HepG2 (cell line): ENCODE results near the gene RIN3. TPM values are rescaled to one million over a fixed set of nuclear protein-coding genes. Genes with fewer than 3 reads are reported as not detected.

Experiments used
- ATAC-seq: fragments of 200-7000 bp; cut with Tn5 transposase; 3 replicates; pipeline ENCODE4 v1.9.1; 2020; ENCODE audit warnings: mild to moderate bottlenecking, moderate library complexity
- BruUV-seq: library from RNA; stranded (reverse); fragments of 400-500 nt; replicated peaks from 2 replicates; lab custom pipeline; 2021; lab: Mats Ljungman, UMichigan
- CTCF ChIA-PET: fragments of 300-600 bp; formaldehyde crosslinking; extraction: SDS; loops from one replicate; lab custom pipeline; 2021; ENCODE audit warnings: low total read pairs, inconsistent platforms, low intra/inter-chr PET ratio; lab: Yijun Ruan, JAX
- POLR2A ChIA-PET: fragments of 350-600 bp; sonication (Branson Sonifier 250); formaldehyde crosslinking; loops from one replicate; lab custom pipeline; 2020; ENCODE audit warnings: antibody characterized with exemption, inconsistent platforms; lab: Yijun Ruan, JAX
- DNase-seq: peaks from one replicate; pipeline ENCODE4 v3.0.0-alpha.2; 2015; ENCODE audit warnings: low spot score
- FAIRE-seq: peaks from 3 replicates; lab custom pipeline; 2011; peaks lifted over from hg19 to GRCh38; lab: Jason Lieb, UNC
- H2AFZ ChIP-seq: one replicate; pipeline ENCODE4 v1.6.1; 2011; ENCODE audit warnings: low read length, inconsistent platforms
- H3K27ac ChIP-seq: fragments of 300-600 bp; 3 replicates; pipeline ENCODE4 v1.8.0; 2011; ENCODE audit warnings: mixed run types, mild to moderate bottlenecking, mixed read lengths, low read length, inconsistent platforms; ENCODE audit not compliant: insufficient read depth; ENCODE audit errors: extremely low read length
- H3K27me3 ChIP-seq, 2 experiments: fragments of 200-600 bp in 1 of 2; 2 replicates in 1 of 2; 3 replicates in 1 of 2; pipeline versions ENCODE4 v1.6.0 to v1.8.0; 2011; ENCODE audit warnings: low read length in 2 of 2, mild to moderate bottlenecking in 2 of 2, moderate library complexity in 2 of 2, inconsistent platforms in 1 of 2; ENCODE audit not compliant: insufficient read depth in 2 of 2, control insufficient read depth in 1 of 2
- H3K36me3 ChIP-seq, 2 experiments: fragments of 200-600 bp in 1 of 2; replicated peaks in 1 of 2; 2 replicates in 1 of 2; 3 replicates in 1 of 2; pipeline versions ENCODE4 v1.5.1 to v1.8.0; 2011; ENCODE audit warnings: low read length in 2 of 2, inconsistent platforms in 1 of 2; ENCODE audit not compliant: insufficient read depth in 2 of 2, control insufficient read depth in 1 of 2
- H3K4me1 ChIP-seq: 2 replicates; pipeline ENCODE4 v1.5.1; 2012; ENCODE audit warnings: low read length, inconsistent platforms; ENCODE audit not compliant: insufficient read depth
- H3K4me2 ChIP-seq: 2 replicates; pipeline ENCODE4 v1.6.0; 2011; ENCODE audit warnings: low read depth, low read length, inconsistent platforms
- H3K4me3 ChIP-seq, 3 experiments: fragments of 200-600 bp in 1 of 3; sonication (generic), shearing (Covaris generic) in 1 of 3; replicated peaks in 1 of 3; 2 replicates each; pipeline ENCODE4 v1.5.1; 2011 to 2016; ENCODE audit warnings: low read length in 3 of 3, inconsistent platforms in 2 of 3, low read depth in 2 of 3, mild to moderate bottlenecking in 2 of 3, control low read depth in 1 of 3, mixed read lengths in 1 of 3; ENCODE audit not compliant: insufficient read depth in 1 of 3
- H3K79me2 ChIP-seq: one replicate; pipeline ENCODE4 v1.6.1; 2011; ENCODE audit warnings: low read length, inconsistent platforms; ENCODE audit not compliant: insufficient read depth
- H3K9ac ChIP-seq: 2 replicates; pipeline ENCODE4 v1.6.0; 2011; ENCODE audit warnings: mild to moderate bottlenecking, low read depth, low read length, inconsistent platforms; ENCODE audit not compliant: insufficient read depth
- H3K9me3 ChIP-seq: 2 replicates; pipeline ENCODE4 v1.5.1; 2012; ENCODE audit warnings: mild to moderate bottlenecking, low read length
- H4K20me1 ChIP-seq: 2 replicates; pipeline ENCODE4 v1.6.0; 2011; ENCODE audit warnings: inconsistent platforms, mild to moderate bottlenecking, low read length, moderate library complexity; ENCODE audit not compliant: insufficient read depth
- ARID4A ChIP-seq: sonication (generic); formaldehyde crosslinking; IDR thresholded peaks from 2 replicates; pipeline ENCODE4 v1.5.0; 2020; ENCODE audit warnings: mild to moderate bottlenecking, missing genetic modification reagents, borderline replicate concordance
- CREB3 ChIP-seq: sonication (generic); formaldehyde crosslinking; IDR thresholded peaks from 2 replicates; pipeline ENCODE4 v1.5.0; 2020; ENCODE audit warnings: missing genetic modification reagents
- EED ChIP-seq: sonication (generic); formaldehyde crosslinking; IDR thresholded peaks from 2 replicates; pipeline ENCODE4 v1.5.0; 2020; ENCODE audit warnings: mild to moderate bottlenecking, missing genetic modification reagents
- EZH2 ChIP-seq: conservative IDR thresholded peaks from 2 replicates; pipeline ENCODE4 v1.6.1; 2012; ENCODE audit warnings: mild to moderate bottlenecking, low read depth, low read length, moderate library complexity
- HOXA9 ChIP-seq: sonication (generic); formaldehyde crosslinking; IDR thresholded peaks from 2 replicates; pipeline ENCODE4 v1.8.1; 2022; ENCODE audit warnings: missing genetic modification reagents, mild to moderate bottlenecking, moderate library complexity, borderline replicate concordance
- IKZF1 ChIP-seq: fragments of 450-650 bp; IDR thresholded peaks from 2 replicates; pipeline ENCODE4 v1.7.1; 2016
- PATZ1 ChIP-seq: sonication (generic); formaldehyde crosslinking; IDR thresholded peaks from 2 replicates; pipeline ENCODE4 v1.4.0; 2020; ENCODE audit warnings: missing genetic modification reagents
- PCBP1 ChIP-seq: fragments of 200-400 bp; formaldehyde crosslinking; IDR thresholded peaks from 2 replicates; pipeline ENCODE4 v1.6.1; 2017; ENCODE audit warnings: mild to moderate bottlenecking, low read depth, low read length, borderline replicate concordance
- STAG1 ChIP-seq: sonication (generic); formaldehyde crosslinking; IDR thresholded peaks from 2 replicates; pipeline ENCODE4 v1.4.0; 2020; ENCODE audit warnings: missing genetic modification reagents
- ZNF362 ChIP-seq: sonication (generic); formaldehyde crosslinking; IDR thresholded peaks from 2 replicates; pipeline ENCODE4 v1.4.0; 2020; ENCODE audit warnings: missing genetic modification reagents, mild to moderate bottlenecking, borderline replicate concordance
- ZNF737 ChIP-seq: sonication (generic); formaldehyde crosslinking; IDR thresholded peaks from 2 replicates; pipeline ENCODE4 v1.5.0; 2020; ENCODE audit warnings: missing genetic modification reagents, mild to moderate bottlenecking, borderline replicate concordance
- WGBS: methylation state at CpG from one replicate; pipeline ENCODE4 v1.1.6; 2017; ENCODE audit warnings: low lambda C conversion rate; 5-methylcytosine and 5-hydroxymethylcytosine counted together
- in situ Hi-C: cut with HindIII; loops from 2 replicates; pipeline ENCODE4 v1.10.0; 2017; ENCODE audit warnings: low pct_unique_long_range_greater_than_20kb; ENCODE audit not compliant: extremely low pct_ligation_motif_present
- intact Hi-C: fragments of 100-400 bp; cut with micrococcal nuclease; formaldehyde crosslinking; loops from one replicate; pipeline ENCODE4 v1.10.0; 2022; ENCODE audit not compliant: unreplicated experiment
- polyA plus RNA-seq, 8 experiments: library from polyadenylated mRNA; depleted of rRNA in 3 of 8; stranded (reverse) in 7 of 8; unstranded in 1 of 8; fragments of >200 nt; fragmentation: Illumina TruSeq in 4 of 8; extraction: Trizol in 4 of 8; gene quantifications; 2 replicates each; pipeline versions ENCODE4 v1.2.1 to v1.2.3, GENCODE V29; 2011 to 2016; ENCODE audit warnings: low read depth in 4 of 8, missing spikeins in 1 of 8, mixed read lengths in 1 of 8; ENCODE audit not compliant: insufficient read depth in 1 of 8
- total RNA-seq, 5 experiments: library from RNA; depleted of rRNA; stranded (reverse); fragments of >200 nt; fragmentation: Illumina TruSeq; extraction: Trizol; gene quantifications; 2 replicates each; pipeline ENCODE4 v1.2.3, GENCODE V29; 2016; ENCODE audit warnings: low read depth in 1 of 5
- TF ChIP-seq, protein P1 (sequence below): sonication (generic); formaldehyde crosslinking; IDR thresholded peaks from 2 replicates; pipeline ENCODE4 v1.4.0; 2020; ENCODE audit warnings: missing genetic modification reagents

Gene RIN3
- total and polyA plus RNA-seq, 2 of the 13 experiments (the other 11 are each of a cell fraction or from before 2014, with no cell fraction given) = 2.3 to 3.6 TPM

GRCh38 chr14:92703516-92703915 lies 189.9 kb downstream of the RIN3 start (continued):
- TF ChIP-seq ZNF362 (CRISPR knock-in tag) = no peak
- TF ChIP-seq STAG1 (CRISPR knock-in tag) = no peak
- no peak for TF ChIP-seq HOXA9

DNA sequence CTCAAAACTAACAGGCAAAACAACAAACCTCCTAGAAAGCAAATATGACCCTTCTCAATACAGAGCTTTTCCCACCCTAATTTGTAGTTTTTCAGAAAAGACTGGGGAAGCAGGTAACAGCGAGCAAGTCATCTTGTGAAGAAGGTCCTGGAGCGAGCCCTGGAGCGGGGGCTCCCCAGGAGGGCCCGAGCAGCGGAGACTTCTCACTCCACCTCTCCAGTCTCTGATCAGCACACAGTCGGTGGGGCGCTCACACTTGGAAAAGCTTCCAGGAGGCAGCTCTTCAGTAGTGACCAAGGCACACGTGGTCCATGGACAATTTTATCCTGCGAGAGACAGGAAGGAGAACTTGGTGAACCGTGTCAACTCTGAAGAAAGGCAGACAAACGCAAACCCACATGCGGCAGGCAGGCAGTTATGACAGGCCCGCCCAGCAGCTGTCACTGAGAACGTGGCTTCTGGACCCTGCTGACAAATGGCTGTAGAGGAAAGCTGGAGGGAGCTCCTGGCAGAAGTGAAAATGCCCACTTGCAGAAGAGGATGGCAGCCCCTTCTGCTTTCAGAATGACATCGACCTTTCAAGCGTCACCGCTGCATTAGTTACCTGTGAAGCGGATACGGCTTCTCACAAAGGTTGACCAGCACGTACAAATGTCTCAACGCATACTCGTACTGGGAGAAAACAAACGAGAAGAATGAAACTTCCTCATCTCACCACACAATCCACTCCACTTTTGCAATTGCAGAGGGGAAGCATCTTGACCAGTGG lies 190.6 kb downstream of the RIN3 start:
- DNase-seq (no peak), FAIRE-seq (no peak), ATAC-seq (no peak)
- Histone ChIP-seq H3K4me1 (peaks cover 5% of the 10 kb centered on the region), H3K79me2 (no peaks in the 10 kb centered on the region), H3K9me3 (no peaks in the 10 kb centered on the region), H3K9ac (no peak overlapping the region), H3K4me3 (no peak overlapping the region), H3K27me3 (no peaks in the 10 kb centered on the region; a peak in 1 of 5 replicates), H3K27ac (no peak overlapping the region), H4K20me1 (no peaks in the 10 kb centered on the region), H3K36me3 (peaks cover 0 to 4% of the 10 kb centered on the region in 2 experiments; a peak in 3 of 5 replicates), H3K4me2 (no peak overlapping the region), H2AFZ (no peak overlapping the region)
- in situ Hi-C loops = no loop called here
- BruUV-seq = no TSS peak
- intact Hi-C loops = no loop called here
- CTCF ChIA-PET = no interaction called here
- POLR2A ChIA-PET = no interaction called here
- 94% methylated on average over 23 of the region's 23 CpGs for WGBS
- TF ChIP-seq CREB3 (CRISPR knock-in tag) (no peak), PATZ1 (CRISPR knock-in tag) (no peak), ZNF737 (CRISPR knock-in tag) (no peak), EZH2 (no peak), IKZF1 (no peak), ARID4A (CRISPR knock-in tag) (no peak), PCBP1 (no peak), EED (CRISPR knock-in tag) (no peak)
- TF ChIP-seq, protein P1, sequence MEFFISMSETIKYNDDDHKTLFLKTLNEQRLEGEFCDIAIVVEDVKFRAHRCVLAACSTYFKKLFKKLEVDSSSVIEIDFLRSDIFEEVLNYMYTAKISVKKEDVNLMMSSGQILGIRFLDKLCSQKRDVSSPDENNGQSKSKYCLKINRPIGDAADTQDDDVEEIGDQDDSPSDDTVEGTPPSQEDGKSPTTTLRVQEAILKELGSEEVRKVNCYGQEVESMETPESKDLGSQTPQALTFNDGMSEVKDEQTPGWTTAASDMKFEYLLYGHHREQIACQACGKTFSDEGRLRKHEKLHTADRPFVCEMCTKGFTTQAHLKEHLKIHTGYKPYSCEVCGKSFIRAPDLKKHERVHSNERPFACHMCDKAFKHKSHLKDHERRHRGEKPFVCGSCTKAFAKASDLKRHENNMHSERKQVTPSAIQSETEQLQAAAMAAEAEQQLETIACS (CRISPR knock-in tag) = no peak
